Rectal smooth muscle tissue (tissue), 1 donor: ENCODE results near the gene MBTPS1.

Experiments
- H3K27ac ChIP-seq: one replicate; pipeline ENCODE4 v1.7.0; 2013; ENCODE audit warnings: low read depth, low read length, inconsistent platforms
- H3K27me3 ChIP-seq: one replicate; pipeline ENCODE4 v1.7.0; 2013; ENCODE audit warnings: low read length; ENCODE audit not compliant: control insufficient read depth, insufficient read depth
- H3K36me3 ChIP-seq: one replicate; pipeline ENCODE4 v1.7.0; 2013; ENCODE audit warnings: low read length; ENCODE audit not compliant: control insufficient read depth, insufficient read depth
- H3K4me1 ChIP-seq: one replicate; pipeline ENCODE4 v1.7.0; 2013; ENCODE audit warnings: low read length; ENCODE audit not compliant: control insufficient read depth, insufficient read depth
- H3K4me3 ChIP-seq: one replicate; pipeline ENCODE4 v1.7.0; 2013; ENCODE audit warnings: low read length
- H3K9ac ChIP-seq: one replicate; pipeline ENCODE4 v1.7.0; 2013; ENCODE audit warnings: low read length

The MBTPS1 gene

DNA sequence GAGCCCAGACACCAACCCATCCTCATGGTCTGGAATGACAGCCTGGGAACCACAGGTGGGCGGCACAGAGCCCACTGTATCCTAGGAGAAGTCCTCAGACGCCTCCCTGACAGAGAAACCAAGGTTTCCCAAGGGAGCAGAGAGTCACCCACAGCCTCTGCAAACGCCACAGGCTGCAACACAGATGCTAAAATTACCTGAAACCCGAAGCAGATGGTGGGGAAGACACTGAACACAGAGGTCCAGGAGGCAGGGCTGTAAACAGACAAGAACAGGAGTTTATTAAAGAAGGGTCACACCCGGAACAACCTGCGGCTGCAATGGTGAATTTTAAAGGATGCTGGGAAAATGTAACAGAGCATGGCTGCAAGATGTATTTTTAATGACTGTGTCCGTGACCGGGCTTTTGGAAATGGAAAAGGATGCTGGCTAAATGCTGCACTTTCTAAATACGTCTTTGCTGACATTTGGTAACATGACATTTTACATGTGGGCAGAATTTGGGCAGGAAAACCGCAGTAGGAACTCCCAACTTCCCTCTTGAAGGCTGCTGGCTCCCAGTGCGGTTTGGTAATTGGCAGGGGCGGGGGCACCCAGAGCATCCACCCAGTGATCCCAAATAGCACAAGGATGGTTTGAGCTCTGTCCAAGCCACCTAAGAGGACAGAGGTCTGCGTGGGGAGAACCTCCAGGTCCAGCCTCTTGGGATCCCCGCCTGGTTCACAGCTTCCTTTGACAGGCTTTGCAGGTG, 87.3 kb downstream of the MBTPS1 start:
- H3K4me3 ChIP-seq, result no peak overlapping the region
- H3K4me1 ChIP-seq, result no peaks in the 10 kb centered on the region

DNA sequence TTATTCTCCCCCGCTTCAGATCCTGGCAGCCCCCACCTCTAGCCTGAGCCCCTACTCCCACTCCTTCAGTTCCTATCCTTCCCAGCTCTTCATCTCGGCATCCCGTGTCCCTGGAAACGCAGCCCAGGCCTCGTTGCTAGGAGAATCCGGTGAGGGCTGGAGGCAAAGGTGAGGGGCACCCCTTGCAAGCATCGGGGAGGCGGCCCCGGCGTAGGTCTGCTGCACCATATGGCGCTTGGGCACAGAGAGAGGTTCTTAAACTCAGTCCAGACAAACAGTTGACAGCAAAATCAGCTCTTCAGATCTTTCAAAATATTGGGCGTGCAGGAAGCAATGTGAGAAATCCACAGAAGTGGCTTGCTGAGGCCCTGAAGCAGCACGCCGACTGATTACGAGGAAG, 89.1 kb downstream of the MBTPS1 start:
- H3K27me3 ChIP-seq, result no peaks in the 10 kb centered on the region

More for the DNA sequence above, 87.3 kb downstream of the MBTPS1 start:
- Histone ChIP-seq H3K27me3 (no peaks in the 10 kb centered on the region), H3K36me3 (no peaks in the 10 kb centered on the region), H3K9ac (no peak overlapping the region), H3K27ac (no peak overlapping the region)

DNA sequence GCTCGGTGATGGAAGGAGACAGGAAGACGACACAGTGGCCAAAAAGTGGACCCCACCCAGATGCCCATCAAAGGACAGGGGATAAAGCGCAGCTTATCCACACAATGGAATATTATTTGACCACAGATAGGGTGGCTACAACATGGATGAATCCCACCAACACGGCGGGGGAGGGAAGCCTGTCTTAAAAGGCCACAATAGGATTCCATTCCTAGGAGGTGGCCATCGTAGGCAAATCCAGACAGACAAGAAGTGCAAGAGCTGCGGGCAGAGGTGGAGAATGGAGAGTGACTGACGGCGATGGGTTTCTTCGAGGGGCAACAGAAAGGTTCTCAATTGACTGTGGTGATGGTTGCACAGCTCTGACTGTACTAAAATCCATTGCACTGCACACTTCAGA, 90.1 kb downstream of the MBTPS1 start:
- H3K27me3 ChIP-seq, result no peaks in the 10 kb centered on the region
- H3K9ac ChIP-seq, result no peak overlapping the region
- no peak overlapping the region for H3K4me3 ChIP-seq
- no peaks in the 10 kb centered on the region for H3K36me3 ChIP-seq
- H3K4me1 ChIP-seq, result no peaks in the 10 kb centered on the region
- no peak overlapping the region for H3K27ac ChIP-seq

More for the DNA sequence above, 89.1 kb downstream of the MBTPS1 start:
- Histone ChIP-seq H3K4me1 (no peaks in the 10 kb centered on the region), H3K27ac (no peak overlapping the region), H3K9ac (no peak overlapping the region), H3K4me3 (no peak overlapping the region), H3K36me3 (no peaks in the 10 kb centered on the region)

DNA sequence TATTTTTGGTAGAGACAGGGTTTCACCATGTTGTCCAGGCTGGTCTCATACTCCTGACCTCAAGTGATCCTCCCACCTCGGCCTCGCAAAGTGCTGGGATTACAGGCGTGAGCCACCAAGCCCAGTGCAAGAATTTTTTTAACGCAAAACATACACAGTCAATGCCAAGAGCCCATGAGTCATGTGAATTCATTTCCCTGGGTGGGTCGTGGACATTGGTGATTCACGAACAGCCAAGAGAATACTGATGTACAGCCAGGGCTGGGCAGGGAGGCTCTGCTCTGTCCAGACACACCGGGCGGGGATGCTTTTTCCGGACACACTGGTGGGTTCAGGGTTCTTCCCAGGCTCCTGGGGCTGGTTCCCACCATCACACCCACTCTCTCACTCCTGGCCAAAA, 91.9 kb downstream of the MBTPS1 start:
- Histone ChIP-seq H3K9ac (no peak overlapping the region), H3K36me3 (no peaks in the 10 kb centered on the region)

DNA sequence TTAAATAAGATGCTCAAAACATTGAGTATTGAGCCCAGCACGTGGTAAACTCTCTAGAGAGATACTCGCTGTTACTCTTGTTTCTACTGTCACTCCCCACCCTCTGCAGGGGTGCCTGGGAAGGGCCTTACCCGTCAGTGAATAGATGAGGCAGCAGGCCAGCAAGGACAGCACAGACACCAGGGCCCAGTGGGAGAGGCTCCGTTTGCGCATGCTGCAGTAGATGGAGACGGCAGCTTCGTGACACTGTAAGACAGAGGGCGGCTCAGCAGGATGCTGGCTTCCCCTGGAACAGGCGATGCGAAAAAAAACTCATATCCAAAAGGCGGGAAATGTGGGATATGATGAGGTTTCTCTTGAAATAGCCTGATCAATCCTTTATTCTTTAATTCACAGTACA, 94.1 kb downstream of the MBTPS1 start:
- no peaks in the 10 kb centered on the region for H3K4me1 ChIP-seq
- H3K9ac ChIP-seq, result no peak overlapping the region
- no peaks in the 10 kb centered on the region for H3K27me3 ChIP-seq
- H3K27ac ChIP-seq, result no peak overlapping the region
- H3K4me3 ChIP-seq, result no peak overlapping the region
- no peaks in the 10 kb centered on the region for H3K36me3 ChIP-seq

More for the DNA sequence above, 91.9 kb downstream of the MBTPS1 start:
- H3K27ac ChIP-seq, result no peak overlapping the region
- no peaks in the 10 kb centered on the region for H3K27me3 ChIP-seq
- no peak overlapping the region for H3K4me3 ChIP-seq
- no peaks in the 10 kb centered on the region for H3K4me1 ChIP-seq

DNA sequence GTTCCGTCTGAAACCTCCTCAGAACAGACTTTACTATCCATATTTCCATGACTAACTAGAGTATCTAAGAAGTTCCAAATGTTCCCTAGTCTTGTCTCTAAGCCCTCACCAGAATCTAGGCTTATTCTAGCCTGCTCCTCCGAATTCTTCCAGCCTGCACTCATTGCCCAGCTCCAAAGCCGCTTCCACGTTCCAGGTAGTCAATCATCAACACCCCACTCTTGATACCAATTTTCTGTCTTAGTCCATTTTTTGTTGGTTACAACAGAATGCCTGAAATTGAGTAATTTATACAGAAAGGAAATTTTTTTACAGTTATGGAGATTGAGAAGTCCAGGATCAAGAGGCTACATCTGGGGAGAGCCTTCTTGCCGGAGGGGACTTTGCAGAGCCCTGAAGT, 95.3 kb downstream of the MBTPS1 start:
- Histone ChIP-seq H3K4me1 (no peaks in the 10 kb centered on the region), H3K36me3 (no peaks in the 10 kb centered on the region)

GRCh38 chr16:84020353-84020752, 96.4 kb downstream of the MBTPS1 start:
- H3K27me3 ChIP-seq, result no peaks in the 10 kb centered on the region
- no peak overlapping the region for H3K27ac ChIP-seq
- no peak overlapping the region for H3K9ac ChIP-seq

More for the DNA sequence above, 95.3 kb downstream of the MBTPS1 start:
- no peaks in the 10 kb centered on the region for H3K27me3 ChIP-seq
- no peak overlapping the region for H3K9ac ChIP-seq
- H3K4me3 ChIP-seq, result no peak overlapping the region
- no peak overlapping the region for H3K27ac ChIP-seq

DNA sequence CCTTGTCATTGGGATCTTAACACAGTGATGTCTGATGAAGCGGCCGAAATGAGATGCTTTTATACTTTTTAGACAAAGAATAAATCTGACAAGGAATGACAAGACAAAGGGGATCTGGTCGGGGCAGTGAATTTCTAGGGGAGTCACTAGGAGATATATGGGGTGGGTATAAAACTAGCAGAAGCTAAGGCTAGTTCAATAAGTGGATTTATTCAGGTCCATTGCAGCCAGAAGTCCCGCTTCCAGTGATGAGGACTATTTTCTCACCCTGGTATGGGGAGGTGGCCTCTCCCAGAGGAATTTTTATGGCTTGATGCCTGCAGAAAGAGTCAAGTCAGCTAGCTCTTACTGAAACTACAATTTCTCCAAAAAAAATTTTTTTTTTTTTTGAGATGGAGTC, 98.0 kb downstream of the MBTPS1 start:
- H3K36me3 ChIP-seq, result no peaks in the 10 kb centered on the region
- H3K4me3 ChIP-seq, result no peak overlapping the region
- H3K4me1 ChIP-seq, result no peaks in the 10 kb centered on the region
- H3K27me3 ChIP-seq, result peaks cover 3% of the 10 kb centered on the region
- no peak overlapping the region for H3K27ac ChIP-seq
- H3K9ac ChIP-seq, result no peak overlapping the region

More at GRCh38 chr16:84020353-84020752, 96.4 kb downstream of the MBTPS1 start:
- H3K4me3 ChIP-seq, result no peak overlapping the region
- no peaks in the 10 kb centered on the region for H3K4me1 ChIP-seq
- no peaks in the 10 kb centered on the region for H3K36me3 ChIP-seq

- H3K27ac ChIP-seq, result no peak overlapping the region
- H3K9ac ChIP-seq, result no peak overlapping the region
- H3K4me1 ChIP-seq, result no peaks in the 10 kb centered on the region
- H3K27me3 ChIP-seq, result peaks cover 3% of the 10 kb centered on the region
- no peak overlapping the region for H3K4me3 ChIP-seq
- H3K36me3 ChIP-seq, result no peaks in the 10 kb centered on the region
Observed at GRCh38 chr16:84016477-84016876, 100.3 kb downstream of the MBTPS1 start.

DNA sequence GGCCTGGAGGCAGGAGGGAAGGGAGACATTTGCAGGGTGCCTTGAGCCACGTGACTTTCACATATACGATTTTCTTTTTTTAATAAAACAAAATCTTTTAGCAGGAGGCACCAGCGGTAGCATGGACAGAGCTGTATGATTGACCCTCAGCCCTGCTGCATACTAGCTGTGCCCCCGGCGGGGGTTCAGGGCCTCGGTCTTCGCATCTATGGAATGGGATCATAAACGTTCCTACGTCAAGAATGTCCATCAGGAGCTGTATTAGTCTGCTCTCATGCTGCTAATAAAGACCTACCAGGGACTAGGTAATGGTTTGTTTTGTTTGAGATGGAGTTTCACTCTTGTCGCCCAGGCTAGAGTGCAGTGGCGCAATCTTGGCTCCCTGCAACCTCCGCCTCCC, 101.3 kb downstream of the MBTPS1 start:
- no peak overlapping the region for H3K27ac ChIP-seq
- H3K4me3 ChIP-seq, result no peak overlapping the region
- peaks cover 3% of the 10 kb centered on the region for H3K27me3 ChIP-seq
- H3K4me1 ChIP-seq, result no peaks in the 10 kb centered on the region
- no peaks in the 10 kb centered on the region for H3K36me3 ChIP-seq
- H3K9ac ChIP-seq, result no peak overlapping the region

DNA sequence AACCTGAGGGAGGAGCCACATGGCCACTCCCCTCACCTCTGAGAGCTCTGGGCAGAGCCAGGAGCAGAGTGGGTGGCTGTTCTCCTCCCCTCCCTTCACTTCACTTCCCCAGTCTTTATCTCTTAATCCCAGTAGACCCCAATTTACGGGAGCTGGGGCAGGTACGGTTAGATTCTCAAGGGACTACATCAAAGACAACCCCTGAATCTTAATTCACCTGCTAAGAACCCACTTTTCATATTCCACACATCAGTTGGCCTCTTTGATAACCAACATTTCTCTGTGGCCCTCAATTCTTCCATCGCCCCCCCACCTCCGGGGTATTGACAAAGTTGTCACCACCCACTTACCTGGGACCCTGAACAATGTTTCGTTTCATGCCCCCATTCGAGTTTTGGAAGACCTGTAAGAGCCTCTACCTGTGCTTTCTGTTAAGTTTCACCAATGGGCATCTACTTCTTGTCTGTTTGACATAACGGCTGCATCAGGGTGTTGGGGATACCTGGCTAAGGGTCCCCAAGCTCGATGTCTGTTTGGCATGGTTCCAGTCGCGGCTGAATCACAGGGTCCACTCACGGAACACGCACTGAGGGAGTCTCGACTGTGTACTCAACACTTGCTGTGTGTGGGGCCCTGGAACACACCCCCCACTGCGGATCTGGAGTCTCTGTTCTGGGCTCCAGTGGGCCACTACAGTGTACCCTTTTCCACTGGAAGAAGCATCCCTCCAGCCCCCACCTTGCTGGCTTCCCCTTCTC, 102.0 kb downstream of the MBTPS1 start:
- H3K4me3 ChIP-seq, result no peak overlapping the region
- H3K27me3 ChIP-seq, result peaks cover 3% of the 10 kb centered on the region
- no peaks in the 10 kb centered on the region for H3K4me1 ChIP-seq
- H3K36me3 ChIP-seq, result no peaks in the 10 kb centered on the region
- no peak overlapping the region for H3K9ac ChIP-seq
- H3K27ac ChIP-seq, result no peak overlapping the region

- Histone ChIP-seq H3K9ac (no peak overlapping the region), H3K36me3 (no peaks in the 10 kb centered on the region), H3K4me1 (no peaks in the 10 kb centered on the region), H3K4me3 (no peak overlapping the region), H3K27ac (no peak overlapping the region), H3K27me3 (peaks cover 3% of the 10 kb centered on the region)
Observed at GRCh38 chr16:84013787-84014569, 102.8 kb downstream of the MBTPS1 start.
